NCI-H524 treated with DMSO at 0.1 percent for 48 hours (cell line): ENCODE measurements around the gene EDRF1.
"Not testable (repeated sequence)": the region's sequence is repeated elsewhere in the genome, so short reads cannot be mapped to it uniquely, and the experiment has no call there.

ENCODE experiments used
- DNase-seq: peaks from one replicate; lab custom pipeline; 2025; lab: John Stamatoyannopoulos, UW

Gene EDRF1

DNA sequence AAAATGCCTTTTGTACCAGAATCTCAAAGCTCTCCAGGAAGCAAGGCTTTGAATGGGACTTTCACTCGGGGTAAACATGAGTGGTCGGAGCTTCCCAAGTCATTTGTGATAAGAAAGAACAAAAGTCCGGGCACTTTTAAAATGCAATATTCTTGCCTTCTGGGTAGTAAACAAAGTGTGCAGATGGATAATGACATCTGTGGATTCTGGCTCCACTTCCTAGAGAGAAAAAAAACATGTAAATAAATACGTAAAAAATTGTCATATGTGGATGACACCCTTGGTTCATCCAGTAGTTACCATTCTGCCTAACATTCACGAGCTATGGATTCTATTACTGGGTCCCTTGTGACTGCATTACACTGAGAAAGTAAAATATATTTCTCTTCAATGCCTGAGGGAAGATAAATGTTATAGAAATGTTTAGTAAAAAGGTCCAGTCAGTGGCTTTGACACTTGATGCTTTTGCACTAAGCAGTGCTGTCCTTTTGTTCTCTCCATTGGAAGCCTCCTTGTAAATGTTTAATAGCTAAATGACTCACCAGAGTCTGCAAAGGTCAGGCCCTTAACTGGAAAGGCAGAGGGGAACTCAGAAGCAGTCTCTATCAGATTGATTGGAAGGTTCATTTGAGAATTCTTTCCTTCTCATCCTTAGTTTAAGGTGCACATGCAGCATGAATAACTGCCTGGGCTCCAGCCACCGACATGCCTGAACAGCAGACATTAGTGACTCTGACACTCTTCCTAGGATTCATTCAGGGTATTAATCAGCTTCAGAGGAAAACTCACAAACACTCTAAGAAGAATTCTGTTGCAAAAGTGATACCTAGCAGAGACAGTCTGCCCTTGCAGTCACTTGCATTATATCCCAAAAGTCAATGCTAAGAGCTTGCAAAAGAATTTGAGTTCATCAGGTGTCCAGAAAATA lies 11.7 kb upstream of the EDRF1 start:
- DNase-seq = no peak

DNA sequence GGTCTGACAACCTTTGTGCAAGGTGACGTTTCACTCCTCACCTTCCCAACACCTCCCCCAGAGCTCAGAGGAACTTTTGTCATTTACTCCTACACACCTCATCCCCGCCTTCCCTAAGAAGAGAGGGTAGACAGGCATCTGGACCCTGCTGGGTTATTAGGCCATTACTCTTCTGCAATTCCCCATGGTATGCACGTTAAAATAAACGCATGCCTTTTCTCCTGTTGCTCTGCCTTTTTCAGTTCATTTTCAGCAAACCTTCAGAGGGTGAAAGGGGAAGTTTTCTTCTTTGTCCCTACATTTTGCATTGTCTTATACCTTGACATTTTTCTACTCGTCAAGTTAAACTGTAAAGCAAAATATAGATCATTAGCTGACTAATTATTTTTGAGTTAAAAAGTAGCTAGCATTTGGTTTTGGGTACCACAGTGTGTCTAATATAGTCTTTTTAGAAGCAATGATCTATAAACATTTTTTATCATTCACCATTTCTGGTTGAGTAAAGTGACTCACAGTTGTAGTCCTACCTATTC lies 10.5 kb upstream of the EDRF1 start:
- no peak for DNase-seq

DNA sequence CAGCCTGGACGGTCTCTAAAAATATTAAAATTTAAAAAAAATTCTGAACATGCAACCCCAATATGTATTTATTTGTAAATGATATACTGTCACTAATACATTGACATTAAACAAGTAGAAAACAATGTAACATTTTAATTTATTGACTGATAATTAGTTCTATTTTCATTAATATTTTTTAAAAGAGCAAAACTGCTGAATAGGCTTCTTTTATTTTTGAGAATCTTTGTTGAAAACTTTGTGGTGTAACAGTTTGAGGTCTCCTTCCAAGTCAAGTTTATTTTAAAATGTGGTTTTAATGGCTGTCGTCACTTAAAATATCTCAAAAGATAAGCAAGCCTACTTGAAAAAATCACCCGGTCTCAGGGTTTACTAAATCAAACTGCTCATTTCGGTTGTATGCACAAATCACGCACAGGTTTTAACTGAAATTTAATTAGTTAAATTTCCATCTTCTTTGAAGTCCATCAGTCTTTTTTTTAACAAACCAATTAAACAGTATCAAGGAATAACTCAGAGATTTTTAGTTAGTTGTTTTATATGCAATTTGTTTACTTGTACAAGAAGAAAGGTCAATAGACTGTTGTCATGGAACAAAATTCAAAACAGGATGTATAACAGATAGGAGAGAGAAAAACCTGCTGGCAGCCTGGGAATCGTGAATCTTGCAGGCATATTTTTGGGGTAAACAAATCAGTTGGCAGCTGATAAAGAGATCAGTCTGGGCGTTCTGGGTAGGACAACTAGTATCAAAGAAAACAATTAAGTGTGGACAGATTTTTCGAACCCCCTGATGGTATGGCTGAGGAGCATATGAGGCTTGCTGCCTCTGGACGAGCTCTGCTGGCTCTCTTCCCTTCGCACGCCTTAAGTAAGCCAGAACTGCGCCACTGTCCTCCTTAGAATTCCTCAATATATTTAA lies 9.7 kb upstream of the EDRF1 start:
- no peak for DNase-seq

DNA sequence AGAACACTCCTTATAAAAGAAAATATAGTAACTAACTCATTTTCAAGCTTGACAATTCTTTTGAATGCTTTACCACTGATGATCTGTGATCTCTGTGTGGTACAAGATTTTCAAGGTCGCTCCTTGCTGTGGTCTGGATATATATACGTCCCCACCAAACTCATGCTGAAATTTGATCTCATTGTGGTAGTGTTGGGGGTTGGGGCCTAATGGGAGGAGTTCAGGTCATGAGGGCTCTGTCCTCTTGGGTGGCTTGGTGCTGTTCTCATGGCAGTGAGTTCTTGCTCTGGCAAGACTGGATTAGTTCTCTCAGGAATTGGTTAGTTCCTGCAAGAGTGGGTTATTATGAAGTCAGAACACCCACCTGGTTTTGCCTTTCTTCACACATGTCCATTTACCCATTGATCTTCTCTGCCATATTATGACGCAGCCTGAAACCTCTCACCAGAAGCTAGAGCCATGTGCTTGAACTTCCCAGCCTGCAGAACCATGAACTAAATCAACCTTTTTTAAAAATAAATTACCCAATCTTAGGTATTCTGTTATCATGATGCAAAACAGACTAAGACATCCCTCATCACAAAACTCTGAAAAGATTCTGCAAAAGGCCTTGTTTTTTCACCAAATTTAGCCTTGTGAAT lies 8.3 kb upstream of the EDRF1 start:
- no peak for DNase-seq

DNA sequence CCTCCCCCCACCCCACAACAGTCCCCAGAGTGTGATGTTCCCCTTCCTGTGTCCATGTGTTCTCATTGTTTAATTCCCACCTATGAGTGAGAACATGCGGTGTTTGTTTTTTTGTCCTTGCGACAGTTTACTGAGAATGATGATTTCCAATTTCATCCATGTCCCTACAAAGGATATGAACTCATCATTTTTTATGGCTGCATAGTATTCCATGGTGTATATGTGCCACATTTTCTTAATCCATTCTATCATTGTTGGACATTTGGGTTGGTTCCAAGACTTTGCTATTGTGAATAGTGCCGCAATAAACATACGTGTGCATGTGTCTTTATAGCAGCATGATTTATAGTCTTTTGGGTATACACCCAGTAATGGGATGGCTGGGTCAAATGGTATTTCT lies 4.8 kb upstream of the EDRF1 start:
- DNase-seq = not testable (repeated sequence)

DNA sequence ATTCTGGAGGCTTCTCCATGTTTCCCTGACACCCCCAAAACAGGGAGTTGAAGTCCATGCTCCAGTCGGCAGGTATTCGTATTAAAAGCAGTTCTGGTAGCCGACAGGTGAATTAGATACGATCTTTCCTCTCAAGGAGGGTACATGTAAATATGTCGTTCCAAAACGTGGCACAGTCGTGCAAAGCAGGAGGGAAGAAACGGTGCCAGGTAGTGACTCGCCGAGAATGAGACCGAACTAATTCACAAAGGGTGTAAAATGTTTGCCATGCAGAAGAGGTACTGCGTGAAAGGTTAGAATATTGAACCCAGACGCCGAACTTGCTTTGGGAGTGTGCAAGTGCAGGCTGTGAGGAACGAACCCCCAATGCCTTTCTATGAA lies 483 bp downstream of the EDRF1 start:
- no peak for DNase-seq

DNA sequence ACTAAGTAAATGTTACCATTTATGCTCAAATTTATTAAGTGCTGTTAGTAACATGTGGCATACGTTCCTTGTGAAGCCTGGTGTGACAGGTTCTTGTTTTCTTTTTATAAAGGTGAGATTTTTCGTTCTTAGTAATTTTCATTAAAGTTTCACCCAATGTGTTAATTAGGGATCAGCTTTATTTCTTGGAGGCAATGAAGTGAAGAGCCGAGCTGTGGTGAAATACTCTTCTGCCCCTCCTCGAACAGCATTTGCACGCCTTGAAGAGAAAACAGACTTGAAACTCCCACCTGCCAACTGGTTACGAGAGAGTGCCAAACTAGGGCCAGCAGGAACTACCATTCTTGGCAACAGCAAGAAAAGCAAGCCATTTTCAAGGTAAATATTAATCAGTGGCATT lies 1.5 kb downstream of the EDRF1 start:
- DNase-seq = no peak

DNA sequence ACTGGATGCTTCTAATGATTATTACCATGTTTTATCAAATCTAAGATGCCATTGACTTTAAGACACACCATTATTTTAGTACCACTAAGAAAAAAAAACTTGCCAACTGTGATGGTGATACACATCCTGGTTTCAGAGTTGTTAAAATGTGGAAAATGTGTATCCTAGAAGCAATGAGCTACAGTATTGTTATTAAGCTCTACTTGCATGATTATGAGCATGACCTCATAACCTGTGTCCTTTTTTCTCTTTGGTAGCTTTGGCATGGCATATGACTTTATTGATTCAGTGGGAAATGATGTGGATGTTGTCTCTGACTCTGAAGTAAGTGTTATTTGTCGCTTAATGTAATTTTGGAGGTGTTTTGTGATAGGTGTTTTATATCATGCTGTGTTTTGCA lies 3.3 kb downstream of the EDRF1 start:
- no peak for DNase-seq

DNA sequence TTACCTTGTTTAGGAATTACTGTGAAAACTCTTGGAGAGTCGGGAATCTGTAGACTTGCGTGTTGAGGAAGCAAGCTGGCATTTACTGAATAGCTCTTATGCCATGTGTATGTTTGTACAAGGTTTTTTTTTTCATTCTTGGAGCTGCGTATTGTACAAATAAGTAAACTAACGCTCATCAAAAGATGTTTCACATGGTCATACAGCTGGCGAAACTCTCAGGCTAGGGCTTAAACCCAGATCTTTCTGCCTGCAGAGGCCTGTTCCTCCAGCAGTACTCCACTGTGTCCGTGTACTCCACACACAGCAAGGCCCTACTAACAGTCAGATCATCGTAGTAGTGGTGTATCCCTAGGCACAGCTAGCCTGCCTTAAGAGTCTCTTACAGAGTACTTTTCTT lies 7.4 kb downstream of the EDRF1 start:
- no peak for DNase-seq

DNA sequence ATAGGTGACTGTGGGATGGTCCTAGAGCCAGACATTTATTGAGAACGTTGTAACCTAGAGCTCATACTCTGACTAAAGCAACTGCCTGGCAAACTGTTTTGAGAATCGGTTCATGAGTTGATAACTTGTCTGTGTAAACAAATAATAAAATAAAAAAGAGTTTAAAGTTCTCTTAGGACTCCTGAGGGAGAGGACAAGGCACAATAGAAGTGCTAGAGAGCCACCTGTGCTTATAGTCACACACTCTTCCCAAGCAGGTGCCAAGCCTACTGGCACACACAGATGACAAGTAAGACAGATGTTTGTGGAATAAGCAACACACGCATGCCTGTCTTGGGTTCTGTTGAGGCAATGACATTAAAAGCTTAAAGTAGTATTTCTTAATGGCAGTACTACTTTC lies 7.9 kb downstream of the EDRF1 start:
- no peak for DNase-seq

DNA sequence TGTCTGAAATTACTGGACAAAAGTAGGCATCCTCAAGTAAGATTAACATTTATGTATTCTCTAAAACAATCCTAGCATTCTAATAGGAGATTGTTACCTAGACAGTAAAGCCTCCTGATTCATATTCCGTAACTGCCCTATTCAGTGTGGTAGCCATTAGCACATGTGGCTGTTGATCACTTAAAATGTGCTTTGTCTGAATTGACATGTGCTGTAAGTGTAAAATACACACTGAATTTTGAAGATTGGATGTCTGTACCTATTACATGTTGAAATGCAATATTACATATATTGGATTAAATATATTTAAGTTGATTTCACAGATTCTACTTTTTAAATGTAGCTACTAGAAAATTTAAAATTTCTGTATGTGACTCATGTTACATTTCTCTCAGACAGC lies 14.6 kb downstream of the EDRF1 start:
- DNase-seq = no peak

DNA sequence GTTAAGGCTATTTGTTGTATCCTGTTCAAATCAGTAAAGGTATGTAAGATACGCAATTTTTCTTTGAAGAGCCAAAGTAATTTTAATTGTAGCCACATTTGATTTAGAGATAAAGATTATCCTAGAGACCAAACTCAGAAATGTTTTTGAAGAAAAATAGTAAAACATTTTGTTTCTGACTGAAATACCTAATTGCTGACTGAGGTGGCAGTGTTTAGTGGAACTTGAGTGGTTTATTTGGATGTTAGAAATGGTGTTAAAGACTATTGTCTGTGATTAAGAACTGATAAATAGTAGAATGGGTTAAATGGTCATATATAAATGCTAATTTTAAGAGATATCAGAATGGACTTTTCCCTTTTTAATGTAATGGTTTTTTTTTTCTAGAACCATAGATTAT lies 15.3 kb downstream of the EDRF1 start:
- no peak for DNase-seq

DNA sequence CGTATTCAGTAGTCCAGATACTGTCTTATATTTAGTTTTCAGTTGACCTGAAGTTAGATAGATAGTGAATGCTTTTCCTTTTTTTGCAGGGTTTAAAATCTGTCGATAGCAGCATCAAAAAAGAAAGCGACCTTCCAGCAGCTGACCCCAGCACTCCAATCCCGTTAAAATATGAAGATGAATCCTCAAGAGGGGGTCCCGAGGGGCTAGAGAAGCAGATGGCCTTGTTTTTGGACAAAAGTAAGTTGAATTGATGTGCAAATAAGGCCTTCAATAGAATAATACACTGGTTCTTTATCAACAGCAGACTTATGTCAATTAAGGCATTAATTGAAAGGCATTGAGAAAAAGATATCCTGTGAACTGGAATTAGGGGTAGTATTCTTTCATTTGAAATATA lies 18.7 kb downstream of the EDRF1 start:
- no peak for DNase-seq

DNA sequence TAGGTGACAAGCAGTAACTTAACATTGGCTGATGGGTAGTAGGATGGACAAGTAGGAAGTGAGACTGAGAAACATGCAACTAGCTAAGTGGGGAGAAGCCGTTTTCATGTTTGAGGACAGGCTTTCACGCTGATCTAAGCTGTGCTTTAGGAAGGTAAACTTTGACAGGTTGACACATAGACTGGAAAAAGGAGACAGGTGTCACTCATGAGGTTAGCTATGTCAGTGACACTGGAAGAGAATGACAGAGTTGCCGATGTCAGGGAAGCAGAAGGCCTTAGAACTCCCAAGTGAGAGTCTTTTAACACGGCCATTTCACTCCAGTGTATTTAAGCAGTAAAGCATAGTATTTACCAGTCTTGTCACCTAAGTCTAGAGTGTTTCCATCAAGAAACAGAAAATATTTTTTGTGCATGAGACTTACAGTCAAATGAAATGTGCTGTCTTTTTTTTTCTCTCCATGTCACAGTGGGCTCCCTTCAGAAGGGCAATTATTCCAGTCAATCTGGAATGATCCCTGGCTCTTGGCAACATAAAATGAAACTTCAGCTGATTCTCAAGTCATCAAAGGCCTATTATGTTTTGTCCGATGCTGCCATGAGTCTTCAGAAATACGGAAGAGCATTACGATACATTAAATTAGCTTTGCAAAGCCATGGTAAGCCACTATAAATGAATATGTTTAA lies 20.6 kb downstream of the EDRF1 start:
- no peak for DNase-seq

DNA sequence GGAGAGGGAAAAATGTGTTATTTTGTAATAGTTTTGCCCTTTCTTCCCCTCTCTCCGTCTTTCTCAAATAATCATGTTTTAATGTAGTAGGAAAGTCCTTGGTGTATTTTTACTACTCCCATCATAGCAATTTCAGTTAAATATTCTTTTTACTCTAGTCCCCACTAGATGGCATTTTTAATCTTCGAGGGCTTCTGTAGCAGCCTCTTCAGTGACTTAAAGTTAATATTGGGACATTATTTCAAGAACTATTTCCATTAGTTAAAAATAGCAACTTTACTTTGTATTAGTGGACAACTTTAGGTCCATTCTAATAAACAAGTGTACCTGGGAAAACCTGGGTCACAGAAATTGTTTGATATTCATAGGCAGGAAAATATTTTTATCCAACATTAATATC lies 23.0 kb downstream of the EDRF1 start:
- DNase-seq = no peak

DNA sequence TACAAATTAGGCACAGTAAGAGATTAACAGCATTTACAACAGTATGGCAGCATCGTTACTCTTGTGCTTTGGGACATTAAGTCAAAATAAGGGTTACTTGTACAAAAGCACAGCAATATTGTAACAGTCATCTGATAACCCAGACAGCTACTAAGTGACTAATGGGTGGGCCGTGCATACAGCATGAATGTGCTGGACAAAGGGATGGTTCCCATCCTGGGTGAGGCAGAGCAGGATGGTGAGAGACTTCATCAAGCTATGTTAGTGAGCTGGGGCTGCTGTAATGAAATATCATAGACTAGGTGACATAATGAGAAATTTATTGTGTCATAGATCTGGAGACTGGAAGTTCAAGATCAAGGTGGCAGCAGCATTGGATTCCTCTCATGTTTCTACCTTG lies 25.4 kb downstream of the EDRF1 start:
- DNase-seq = no peak

DNA sequence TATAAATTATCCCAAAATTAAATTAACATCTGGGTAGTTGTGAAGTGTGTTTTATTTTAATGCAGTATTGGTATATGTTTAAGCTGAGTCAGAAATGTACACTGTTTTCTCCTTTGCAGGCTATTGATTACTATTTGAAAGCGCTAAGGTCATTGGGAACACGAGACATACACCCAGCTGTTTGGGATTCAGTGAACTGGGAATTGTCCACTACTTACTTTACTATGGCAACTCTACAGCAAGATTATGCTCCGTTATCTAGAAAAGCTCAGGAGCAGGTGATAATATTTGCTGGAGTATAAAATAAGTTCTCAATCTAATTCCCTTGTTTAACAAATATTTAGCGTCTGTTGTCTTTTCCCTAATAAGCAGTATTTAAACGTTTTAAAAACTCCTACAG lies 27.9 kb downstream of the EDRF1 start:
- DNase-seq = no peak

DNA sequence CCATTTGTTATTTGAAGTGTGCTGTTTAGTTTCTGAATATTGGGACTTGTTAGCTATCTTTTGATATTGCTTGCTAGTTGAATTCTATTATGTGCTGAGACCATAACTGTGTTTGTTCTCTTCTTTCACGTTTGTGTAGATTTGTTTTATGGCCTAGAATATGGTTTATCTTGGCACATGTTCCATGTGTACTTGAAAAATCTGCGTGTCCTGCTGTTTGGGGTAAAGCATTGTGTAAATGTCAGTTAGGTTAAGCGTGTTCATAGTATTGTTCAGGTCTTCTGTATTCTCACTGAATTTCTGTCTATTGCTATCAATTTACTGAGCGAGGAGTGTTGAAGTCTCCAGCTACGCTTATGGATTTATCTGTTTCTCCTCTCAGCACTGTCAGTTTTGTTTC lies 36.7 kb downstream of the EDRF1 start:
- DNase-seq = no peak

DNA sequence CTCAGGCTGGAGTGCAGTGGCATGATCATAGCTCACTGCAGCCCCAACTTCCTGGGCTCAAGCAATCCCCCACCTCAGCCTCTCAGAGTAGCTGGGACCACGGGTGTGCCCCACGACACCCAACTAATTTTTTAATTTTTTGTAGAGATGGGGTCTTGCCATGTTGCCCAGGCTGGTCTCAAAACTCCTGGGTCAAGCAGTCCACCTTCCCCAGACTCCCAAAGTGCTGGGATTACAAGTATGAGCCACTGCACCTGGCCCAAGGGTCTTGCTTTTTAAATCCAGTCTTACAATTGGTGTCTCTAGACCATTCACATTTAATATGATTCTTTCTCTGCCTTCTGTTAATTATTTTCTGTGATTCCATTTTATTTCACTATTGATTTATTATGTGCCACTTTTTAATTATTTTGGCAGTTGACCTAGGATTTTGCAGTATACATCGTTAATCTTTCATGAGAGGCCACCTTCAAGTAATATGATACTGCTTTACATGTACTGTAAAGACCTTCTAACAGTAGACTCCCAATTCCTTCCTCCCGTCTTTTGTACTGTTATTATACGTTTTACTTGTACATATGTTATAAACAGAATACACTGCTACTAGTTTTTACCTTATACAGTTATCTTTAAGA lies 37.5 kb downstream of the EDRF1 start:
- DNase-seq = no peak

DNA sequence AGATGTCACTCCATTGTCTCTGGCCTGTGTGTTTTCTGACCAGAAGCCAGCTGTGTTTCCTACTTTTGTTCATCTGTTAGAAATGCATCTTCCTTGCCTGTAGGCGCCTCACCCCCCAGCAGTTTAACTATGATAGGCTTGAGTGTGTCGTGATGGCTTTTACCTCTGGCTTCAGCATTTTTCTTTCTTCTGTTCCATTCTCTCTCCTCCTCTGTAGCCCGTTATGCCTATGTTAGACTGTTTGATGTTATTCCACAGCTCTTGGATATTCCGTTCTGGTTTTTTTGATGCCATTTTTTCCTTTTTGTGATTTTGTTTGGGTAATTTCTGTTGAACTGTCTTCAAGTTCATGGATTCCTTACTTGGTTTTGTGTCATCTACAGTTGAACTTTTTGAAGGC lies 38.2 kb downstream of the EDRF1 start:
- no peak for DNase-seq

DNA sequence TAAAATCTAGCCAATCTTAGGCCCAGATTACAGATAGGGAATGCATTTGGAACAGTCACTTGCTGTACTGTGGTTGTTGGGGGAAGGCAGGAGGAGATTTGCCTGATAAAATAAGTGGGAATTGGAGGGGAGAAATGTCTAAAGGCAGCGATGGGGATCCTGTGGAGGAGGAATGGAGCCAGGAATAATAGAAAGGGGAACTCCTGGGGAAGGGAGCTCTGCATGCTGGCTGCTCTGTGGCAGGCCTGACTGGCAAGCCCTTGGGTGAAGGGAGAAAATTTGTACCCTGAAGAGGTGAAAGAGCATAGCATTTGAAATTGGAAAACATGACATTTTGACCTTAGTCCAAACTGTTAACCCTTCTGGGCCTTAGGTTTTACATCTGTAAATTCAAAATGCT lies 42.5 kb downstream of the EDRF1 start:
- DNase-seq = no peak
